K562 (cell line): ENCODE data around the gene POLR3G.

ENCODE experiments used
- TF ChIP-seq, protein P1 (sequence below), 3 experiments: IDR thresholded peaks in 2 of 3; conservative IDR thresholded peaks in 1 of 3; 2 replicates each; pipeline ENCODE4 v1.5.1; 2011 to 2012; ENCODE audit warnings: low read length in 3 of 3, mild to moderate bottlenecking in 3 of 3, control low read depth in 2 of 3, improper control_type of control experiment in 1 of 3, inconsistent platforms in 1 of 3, low read depth in 1 of 3, mixed read lengths in 1 of 3, moderate library complexity in 1 of 3; ENCODE audit not compliant: insufficient read depth in 2 of 3
- TF ChIP-seq, protein P2 (sequence below): sonication (generic); formaldehyde crosslinking; IDR thresholded peaks from 2 replicates; pipeline ENCODE4 v1.8.1; 2023; ENCODE audit warnings: mild to moderate bottlenecking, missing genetic modification reagents

DNA sequence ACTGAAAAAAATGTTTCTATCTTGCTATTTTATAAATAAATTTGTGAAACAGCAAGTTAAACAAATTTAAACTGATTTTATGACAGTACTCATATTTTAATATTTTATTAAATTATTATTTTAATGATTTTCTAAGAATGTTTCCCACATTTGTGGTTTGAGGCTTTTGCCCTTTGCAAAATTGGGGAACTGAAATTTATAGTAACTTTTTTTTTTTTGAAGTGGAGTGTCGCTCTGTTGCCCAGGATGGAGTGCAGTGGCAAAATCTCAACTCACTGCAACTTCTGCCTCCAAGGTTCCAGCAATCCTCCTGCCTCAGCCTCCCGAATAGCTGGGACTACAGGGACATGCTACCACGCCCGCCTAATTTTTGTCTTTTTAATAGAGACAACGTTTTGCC is 76.7 kb downstream of the POLR3G start:
- TF ChIP-seq, protein P1, sequence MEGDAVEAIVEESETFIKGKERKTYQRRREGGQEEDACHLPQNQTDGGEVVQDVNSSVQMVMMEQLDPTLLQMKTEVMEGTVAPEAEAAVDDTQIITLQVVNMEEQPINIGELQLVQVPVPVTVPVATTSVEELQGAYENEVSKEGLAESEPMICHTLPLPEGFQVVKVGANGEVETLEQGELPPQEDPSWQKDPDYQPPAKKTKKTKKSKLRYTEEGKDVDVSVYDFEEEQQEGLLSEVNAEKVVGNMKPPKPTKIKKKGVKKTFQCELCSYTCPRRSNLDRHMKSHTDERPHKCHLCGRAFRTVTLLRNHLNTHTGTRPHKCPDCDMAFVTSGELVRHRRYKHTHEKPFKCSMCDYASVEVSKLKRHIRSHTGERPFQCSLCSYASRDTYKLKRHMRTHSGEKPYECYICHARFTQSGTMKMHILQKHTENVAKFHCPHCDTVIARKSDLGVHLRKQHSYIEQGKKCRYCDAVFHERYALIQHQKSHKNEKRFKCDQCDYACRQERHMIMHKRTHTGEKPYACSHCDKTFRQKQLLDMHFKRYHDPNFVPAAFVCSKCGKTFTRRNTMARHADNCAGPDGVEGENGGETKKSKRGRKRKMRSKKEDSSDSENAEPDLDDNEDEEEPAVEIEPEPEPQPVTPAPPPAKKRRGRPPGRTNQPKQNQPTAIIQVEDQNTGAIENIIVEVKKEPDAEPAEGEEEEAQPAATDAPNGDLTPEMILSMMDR (IDR thresholded peaks at IDR 0.05 in 2 of 3, conservative IDR thresholded peaks at IDR 0.05 in 1 of 3; ENCODE audit: insufficient read depth in 2 of 3, low read depth in 1 of 3, low read length in 3 of 3) = no peak
- TF ChIP-seq, protein P2, sequence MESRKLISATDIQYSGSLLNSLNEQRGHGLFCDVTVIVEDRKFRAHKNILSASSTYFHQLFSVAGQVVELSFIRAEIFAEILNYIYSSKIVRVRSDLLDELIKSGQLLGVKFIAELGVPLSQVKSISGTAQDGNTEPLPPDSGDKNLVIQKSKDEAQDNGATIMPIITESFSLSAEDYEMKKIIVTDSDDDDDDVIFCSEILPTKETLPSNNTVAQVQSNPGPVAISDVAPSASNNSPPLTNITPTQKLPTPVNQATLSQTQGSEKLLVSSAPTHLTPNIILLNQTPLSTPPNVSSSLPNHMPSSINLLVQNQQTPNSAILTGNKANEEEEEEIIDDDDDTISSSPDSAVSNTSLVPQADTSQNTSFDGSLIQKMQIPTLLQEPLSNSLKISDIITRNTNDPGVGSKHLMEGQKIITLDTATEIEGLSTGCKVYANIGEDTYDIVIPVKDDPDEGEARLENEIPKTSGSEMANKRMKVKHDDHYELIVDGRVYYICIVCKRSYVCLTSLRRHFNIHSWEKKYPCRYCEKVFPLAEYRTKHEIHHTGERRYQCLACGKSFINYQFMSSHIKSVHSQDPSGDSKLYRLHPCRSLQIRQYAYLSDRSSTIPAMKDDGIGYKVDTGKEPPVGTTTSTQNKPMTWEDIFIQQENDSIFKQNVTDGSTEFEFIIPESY (CRISPR knock-in tag) = no peak
